HG02759 (cell line): ENCODE data around the gene ABCC6.
"Not testable (repeated sequence)": the region's sequence is repeated elsewhere in the genome, so short reads cannot be mapped to it uniquely, and the experiment has no call there.

Experiments used
- ATAC-seq: cut with Tn5 transposase; IDR thresholded peaks from one replicate; pipeline ENCODE4 v1.9.1; 2021; ENCODE audit warnings: mild to moderate bottlenecking, moderate library complexity; ENCODE audit not compliant: unreplicated experiment

Gene ABCC6

GRCh38 chr16:16118337-16118736, 105.0 kb downstream of the ABCC6 start:
- no peak for ATAC-seq

DNA sequence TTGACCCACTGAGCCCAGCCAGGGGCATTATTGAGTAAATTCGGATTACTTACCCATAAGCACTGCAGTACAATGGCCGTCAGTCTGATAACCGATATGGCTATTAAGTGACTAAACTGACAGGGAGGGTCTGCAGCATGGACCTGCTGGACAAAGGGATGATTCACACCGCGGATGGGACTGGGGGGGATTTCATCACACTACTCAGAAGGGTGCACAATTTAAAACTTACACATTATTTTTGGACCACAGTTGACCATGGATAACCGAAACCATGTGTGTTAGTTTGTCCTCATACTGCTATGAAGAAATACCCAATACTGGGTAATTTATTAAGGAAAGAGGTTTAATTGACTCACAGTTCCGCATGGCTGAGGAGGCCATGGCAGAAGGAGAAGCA, 106.5 kb downstream of the ABCC6 start:
- ATAC-seq = no peak

DNA sequence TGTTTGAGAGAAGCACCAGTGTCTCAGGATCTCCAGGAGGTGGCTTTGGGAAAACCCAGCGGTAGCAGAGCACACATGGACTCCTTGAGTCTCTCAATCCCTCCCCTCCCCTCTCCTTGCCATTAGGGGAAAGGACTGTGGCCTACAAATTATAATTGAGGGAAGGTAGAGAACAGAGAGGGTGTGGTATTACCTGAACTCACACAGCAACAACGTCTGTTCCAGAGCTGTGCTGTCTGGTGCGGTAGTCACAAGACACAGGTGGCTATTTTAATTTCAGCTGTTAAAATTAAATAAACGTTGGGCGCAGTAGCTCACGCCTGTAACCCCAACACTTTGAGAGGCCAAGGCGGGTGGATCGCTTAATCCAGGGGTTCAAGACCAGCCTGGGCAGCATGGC, 110.2 kb downstream of the ABCC6 start:
- ATAC-seq = no peak

DNA sequence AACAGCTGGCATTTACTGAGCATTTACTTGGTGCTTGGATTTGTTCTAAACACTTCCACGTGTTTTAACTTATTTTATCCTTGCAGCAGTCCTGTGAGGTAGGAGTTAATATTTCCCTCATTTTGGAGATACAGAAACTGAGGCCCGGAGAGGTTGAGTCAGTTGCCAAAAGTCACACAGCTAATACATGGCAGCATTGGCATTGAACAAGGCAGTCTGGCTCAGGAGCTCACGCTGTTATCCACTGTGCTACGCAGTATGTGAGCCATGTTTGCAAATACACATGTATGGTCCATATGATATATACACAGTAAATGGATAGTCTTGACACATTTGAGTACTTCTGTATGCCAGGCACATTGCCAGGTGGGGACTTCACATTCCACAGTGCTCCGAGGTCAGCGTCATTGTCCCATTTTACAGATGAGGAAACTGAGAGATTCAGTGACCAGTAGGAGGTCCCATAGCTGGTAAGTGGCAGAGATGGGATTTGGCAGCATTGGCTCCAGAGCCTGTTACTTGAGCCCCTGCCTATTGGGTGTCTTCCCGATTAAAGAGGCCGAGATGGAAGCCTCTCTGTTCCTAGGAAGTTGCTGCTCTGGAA, 110.7 kb downstream of the ABCC6 start:
- ATAC-seq = no peak

DNA sequence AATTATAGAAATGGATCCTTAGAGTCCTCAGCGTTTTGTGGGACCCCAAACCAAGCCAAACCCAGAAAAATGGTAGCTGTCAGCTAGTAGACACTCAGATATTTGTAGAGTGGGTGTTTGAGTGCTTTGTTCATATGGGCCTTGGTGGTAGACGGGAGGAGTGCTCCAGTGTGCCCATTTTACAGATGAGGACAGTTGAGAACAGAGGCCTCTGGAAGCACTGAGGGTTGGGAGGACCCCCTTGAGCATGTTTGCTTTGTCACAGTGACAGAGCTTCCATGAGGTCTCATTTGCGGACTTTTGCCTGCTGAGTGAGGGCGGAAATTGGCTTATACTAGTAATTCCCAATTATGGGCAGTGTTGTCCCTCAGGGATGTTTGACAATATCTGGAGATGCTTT, 111.7 kb downstream of the ABCC6 start:
- ATAC-seq = no peak

DNA sequence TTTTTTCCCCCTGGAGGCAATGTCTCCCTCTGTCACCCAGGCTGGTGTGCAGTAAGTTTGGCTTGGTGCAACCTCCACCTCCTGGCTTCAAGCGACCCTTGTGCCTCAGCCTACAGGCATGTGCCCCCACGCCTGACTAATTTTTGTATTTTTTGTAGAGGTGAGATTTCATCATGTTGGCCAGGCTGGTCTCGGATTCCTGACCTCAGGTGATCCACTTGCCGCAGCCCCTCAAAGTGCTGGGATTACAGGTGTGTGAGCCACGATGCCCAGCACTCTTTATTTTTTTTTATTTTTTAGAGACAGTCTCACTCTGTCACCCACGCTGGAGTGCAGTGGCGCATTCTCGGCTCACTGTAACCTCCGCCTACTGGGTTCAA, 113.2 kb downstream of the ABCC6 start:
- ATAC-seq = no peak

DNA sequence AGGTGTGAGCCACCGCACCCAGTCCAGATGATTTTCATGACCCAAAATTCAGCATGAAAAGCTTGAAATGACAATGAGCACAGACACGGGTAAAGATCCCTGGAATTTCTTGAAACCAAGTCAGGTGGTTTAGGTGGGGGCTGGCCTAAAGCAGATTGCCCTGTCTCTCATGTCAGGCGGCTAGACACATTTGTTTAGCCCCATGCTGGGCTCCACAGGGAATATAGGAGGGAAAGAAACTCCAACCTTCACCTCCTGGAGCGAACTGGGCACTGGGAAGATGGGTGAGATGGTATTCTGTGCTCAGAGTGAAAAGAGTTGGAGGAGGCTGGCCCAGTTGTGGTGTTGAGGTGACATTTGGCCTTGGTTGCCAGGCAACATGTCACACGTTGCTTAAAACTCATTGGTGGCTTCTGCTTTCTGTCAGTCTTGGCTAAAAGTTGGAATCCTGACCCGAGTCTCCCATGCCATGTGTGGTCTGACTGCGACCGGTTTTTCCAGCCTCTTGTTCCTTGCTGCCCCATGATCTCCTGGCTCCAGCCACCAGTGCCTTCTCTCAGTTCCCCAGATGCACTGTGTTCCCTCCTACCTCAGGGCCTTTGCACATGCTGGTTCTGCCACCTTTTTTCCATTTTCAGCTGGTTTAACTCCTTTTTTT, 113.7 kb downstream of the ABCC6 start:
- ATAC-seq = no peak

DNA sequence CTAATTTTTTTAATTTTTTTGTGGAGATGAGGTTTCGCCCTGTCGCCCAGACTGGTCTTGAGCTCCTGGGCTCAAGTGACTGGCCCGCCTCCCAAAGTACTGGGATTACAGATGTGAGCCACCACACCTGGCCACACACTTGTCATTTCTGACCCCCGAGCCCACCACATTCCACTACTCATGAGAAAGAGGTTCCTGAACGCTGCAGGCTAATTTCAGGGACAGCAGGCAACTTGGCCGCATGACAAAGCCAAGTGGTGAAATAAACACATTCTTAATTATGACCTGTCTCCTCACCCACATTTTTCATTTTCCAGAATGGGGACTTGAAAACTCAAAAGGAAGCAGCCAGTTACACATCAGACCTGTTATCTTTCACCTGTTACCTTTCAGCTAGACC, 114.5 kb downstream of the ABCC6 start:
- ATAC-seq = no peak

- ATAC-seq = no peak
Observed at GRCh38 chr16:16107839-16108238, 115.5 kb downstream of the ABCC6 start.

DNA sequence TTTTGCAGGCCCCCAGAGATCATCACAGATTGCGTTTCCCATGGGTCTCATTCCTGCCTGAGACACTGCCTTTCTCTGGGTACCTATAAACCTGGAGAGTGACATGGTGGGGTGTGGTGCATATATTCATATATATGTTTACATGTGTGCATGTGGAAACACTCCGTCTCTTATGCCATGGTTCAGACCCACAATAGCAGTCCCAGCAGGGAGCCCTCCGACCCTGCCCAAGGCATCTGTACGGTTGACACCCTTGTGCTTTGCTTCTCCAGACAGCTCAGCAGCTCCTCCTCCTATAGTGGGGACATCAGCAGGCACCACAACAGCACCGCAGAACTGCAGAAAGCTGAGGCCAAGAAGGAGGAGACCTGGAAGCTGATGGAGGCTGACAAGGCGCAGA, 116.8 kb downstream of the ABCC6 start:
- no peak for ATAC-seq

GRCh38 chr16:16105646-16106045, 117.6 kb downstream of the ABCC6 start:
- ATAC-seq = no peak

DNA sequence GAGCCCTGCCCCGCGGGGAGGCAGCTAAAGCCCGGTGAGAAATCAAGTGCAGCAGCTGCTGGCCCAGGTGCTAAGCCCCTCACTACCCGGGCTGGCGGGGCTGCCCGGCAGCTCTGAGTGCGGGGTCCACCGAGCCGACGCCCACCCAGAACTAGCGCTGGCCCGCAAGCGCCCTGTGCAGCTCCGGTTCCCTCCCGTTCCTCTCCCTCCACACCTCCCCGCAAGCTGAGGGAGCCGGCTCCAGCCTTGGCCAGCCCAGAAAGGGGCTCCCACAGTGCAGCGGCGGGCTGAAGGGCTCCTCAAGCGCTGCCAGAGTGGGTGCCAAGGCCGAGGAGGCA, 118.5 kb downstream of the ABCC6 start:
- ATAC-seq = not testable (repeated sequence)

GRCh38 chr16:16104132-16104803, 119.0 kb downstream of the ABCC6 start:
- ATAC-seq = not testable (repeated sequence)

DNA sequence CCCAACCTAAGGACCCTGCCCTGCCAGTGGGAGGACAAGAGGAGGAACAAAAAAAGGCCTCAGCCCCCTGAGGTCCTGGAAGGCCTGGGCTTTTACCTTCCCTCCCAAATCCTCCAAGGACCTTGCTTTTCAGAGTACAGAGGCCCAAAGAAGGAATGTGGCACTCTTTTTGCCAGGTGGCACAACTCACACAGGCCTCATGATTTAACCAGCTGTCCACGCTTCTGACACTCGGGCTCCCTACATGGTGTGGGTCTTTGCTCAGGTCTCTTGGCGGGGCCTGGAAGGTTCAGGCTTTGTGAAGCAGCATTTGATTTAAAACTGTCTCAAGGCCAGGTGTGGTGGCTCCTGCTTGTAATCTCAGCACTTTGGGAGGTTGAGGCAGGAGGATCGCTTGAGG, 120.6 kb downstream of the ABCC6 start:
- no peak for ATAC-seq

DNA sequence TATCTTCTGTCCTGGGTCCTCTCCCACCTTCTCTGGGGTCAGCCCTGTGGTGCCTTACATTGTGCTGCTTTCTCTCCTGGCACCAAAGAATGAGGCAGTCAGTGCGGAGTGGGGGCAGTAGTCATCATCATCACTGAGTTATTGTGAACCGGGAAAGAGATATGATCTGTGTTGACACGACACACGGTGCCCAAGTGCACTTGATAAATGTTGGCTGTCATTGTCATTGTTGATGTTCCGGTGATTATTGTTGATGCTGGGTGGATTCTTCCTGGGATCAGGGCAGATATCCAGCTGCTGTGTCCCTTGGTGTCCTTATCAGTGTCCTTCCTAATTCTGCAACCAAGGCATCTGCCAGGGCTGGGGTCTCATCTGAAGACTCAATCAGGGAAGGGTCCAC, 121.7 kb downstream of the ABCC6 start:
- ATAC-seq = no peak

DNA sequence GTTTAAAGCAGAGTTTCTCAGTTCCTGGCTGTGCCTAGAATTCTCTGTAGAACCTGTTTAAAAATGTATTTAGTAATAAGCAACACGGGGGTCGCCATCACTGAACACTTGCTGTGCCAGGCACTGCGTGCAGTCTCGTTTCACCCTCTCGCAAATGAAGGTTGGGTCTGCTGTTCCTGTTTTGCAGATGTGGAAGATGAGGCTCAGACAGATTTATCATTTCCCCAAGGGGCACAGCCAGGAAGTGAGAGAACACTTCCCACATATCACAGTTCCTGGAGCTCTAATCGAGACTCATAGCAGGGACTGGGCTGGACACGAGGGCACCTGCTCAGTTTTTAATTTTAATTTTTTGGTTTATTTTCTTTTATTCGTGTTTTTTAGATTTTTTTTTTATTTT, 122.7 kb downstream of the ABCC6 start:
- ATAC-seq = no peak

- ATAC-seq = no peak
Observed at GRCh38 chr16:16099320-16099719, 124.0 kb downstream of the ABCC6 start.
